ENCODE measurements around the gene PELI2.

DNA sequence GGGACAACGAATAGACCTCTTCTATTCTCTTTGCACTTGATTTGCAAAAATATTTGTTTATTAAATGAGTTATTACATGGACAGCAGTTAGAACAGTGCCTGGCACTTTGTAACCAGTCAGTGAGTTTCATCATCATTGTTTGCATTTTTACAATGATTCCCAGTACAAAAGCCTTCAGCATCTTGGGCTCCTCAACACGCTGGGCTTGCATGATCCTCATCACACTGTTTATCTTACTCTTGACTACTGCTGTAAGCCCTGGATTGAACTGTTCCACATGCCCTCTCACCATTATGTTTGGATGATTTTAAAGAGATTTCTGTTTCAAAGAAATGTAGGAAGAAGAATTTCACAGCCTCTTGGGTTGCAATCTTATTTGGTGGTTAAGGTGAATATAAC lies 204.3 kb downstream of the PELI2 start:
- TF ChIP-seq, protein P1, sequence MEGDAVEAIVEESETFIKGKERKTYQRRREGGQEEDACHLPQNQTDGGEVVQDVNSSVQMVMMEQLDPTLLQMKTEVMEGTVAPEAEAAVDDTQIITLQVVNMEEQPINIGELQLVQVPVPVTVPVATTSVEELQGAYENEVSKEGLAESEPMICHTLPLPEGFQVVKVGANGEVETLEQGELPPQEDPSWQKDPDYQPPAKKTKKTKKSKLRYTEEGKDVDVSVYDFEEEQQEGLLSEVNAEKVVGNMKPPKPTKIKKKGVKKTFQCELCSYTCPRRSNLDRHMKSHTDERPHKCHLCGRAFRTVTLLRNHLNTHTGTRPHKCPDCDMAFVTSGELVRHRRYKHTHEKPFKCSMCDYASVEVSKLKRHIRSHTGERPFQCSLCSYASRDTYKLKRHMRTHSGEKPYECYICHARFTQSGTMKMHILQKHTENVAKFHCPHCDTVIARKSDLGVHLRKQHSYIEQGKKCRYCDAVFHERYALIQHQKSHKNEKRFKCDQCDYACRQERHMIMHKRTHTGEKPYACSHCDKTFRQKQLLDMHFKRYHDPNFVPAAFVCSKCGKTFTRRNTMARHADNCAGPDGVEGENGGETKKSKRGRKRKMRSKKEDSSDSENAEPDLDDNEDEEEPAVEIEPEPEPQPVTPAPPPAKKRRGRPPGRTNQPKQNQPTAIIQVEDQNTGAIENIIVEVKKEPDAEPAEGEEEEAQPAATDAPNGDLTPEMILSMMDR (IDR thresholded peaks at IDR 0.05): no peak
- TF ChIP-seq EZH2 (IDR thresholded peaks at IDR 0.05): no peak

Data from neural progenitor cell (in vitro differentiated cells).